GM12873 (cell line): ENCODE results near the gene SELE.

ENCODE experiments used
- CTCF ChIP-seq: IDR thresholded peaks from 2 replicates; pipeline ENCODE4 v1.5.1; 2012; ENCODE audit warnings: low read depth, mild to moderate bottlenecking, moderate library complexity, low read length, control low read depth; ENCODE audit not compliant: insufficient read depth; ENCODE audit errors: missing control alignments

Gene SELE

GRCh38 chr1:169724168-169724567 is 9.7 kb downstream of the SELE start:
- TF ChIP-seq CTCF = no peak

GRCh38 chr1:169723763-169724162 is 10.1 kb downstream of the SELE start:
- TF ChIP-seq CTCF = no peak

- TF ChIP-seq CTCF = no peak
These were observed 11.1 kb downstream of the SELE start for GRCh38 chr1:169722779-169723178.

- TF ChIP-seq CTCF = no peak
These were observed 21.6 kb downstream of the SELE start for GRCh38 chr1:169712309-169712631.

GRCh38 chr1:169711469-169712308 is 22.2 kb downstream of the SELE start, which contains the start of gene SELL:
TSS of gene SELL (minus strand) at chr1:169711620. CDS start at chr1:169711498, 122 bp downstream.
- TF ChIP-seq CTCF = peak; percentile 92

- no peak for TF ChIP-seq CTCF
These were observed 25.2 kb downstream of the SELE start for GRCh38 chr1:169708647-169709046.

GRCh38 chr1:169707912-169708604 is 25.8 kb downstream of the SELE start:
- no peak for TF ChIP-seq CTCF
